HCT116 (cell line): ENCODE measurements around the gene EIF5A2. TPM values are rescaled to one million over a fixed set of nuclear protein-coding genes. Genes with fewer than 3 reads are reported as not detected.
A peak's percentile ranks its signal among the peaks of the same experiment; 100 is the strongest.

Experiments
- ATAC-seq: fragments of 200-7000 bp; cut with Tn5 transposase; 2 replicates; pipeline ENCODE4 v1.9.1; 2020; ENCODE audit warnings: mild to moderate bottlenecking, moderate library complexity
- BruUV-seq: library from RNA; stranded (reverse); fragments of 400-500 nt; replicated peaks from 2 replicates; lab custom pipeline; 2021; lab: Mats Ljungman, UMichigan
- CTCF ChIA-PET: fragments of 300-600 bp; sonication (Branson Sonifier 250); formaldehyde crosslinking; loops from one replicate; lab custom pipeline; 2021; ENCODE audit warnings: antibody characterized with exemption; lab: Charles Lee
- POLR2A ChIA-PET: fragments of 300-600, 350-600 bp; sonication (Branson Sonifier 250); formaldehyde crosslinking; loops from one replicate; lab custom pipeline; 2021; ENCODE audit warnings: antibody characterized with exemption; lab: Charles Lee
- RAD21 ChIA-PET, 2 experiments: fragments of 300-600 bp; sonication (Branson Sonifier 250); formaldehyde crosslinking; loops; one replicate each; lab custom pipeline; 2023; ENCODE audit warnings: low total read pairs in 2 of 2; ENCODE audit not compliant: uncharacterized antibody in 2 of 2, unreplicated experiment in 2 of 2, low non-redundant PET in 1 of 2; lab: Charles Lee
- DNase-seq: peaks from one replicate; pipeline ENCODE4 v3.0.0-alpha.2; 2010; ENCODE audit warnings: low read depth, low spot score
- H2AFZ ChIP-seq: fragments of 200-600 bp; shearing (Covaris generic), sonication (generic); 2 replicates; pipeline ENCODE4 v1.6.1; 2017; ENCODE audit warnings: low read depth, mixed run types, mixed read lengths, antibody characterized with exemption, low read length; ENCODE audit not compliant: poor library complexity, severe bottlenecking
- H3K27ac ChIP-seq: 2 replicates; pipeline ENCODE4 v1.5.1; 2012; ENCODE audit warnings: low read depth, low read length
- H3K27me3 ChIP-seq: fragments of 200-600 bp; sonication (generic); 2 replicates; pipeline ENCODE4 v1.6.1; 2016; ENCODE audit warnings: mixed run types, low read length, mixed read lengths; ENCODE audit not compliant: insufficient read depth
- H3K36me3 ChIP-seq, 2 experiments: fragments of 200-500 bp in 1 of 2; fragments of 200-600 bp in 1 of 2; sonication (Bioruptor generic) in 1 of 2; sonication (generic) in 1 of 2; 2 replicates each; pipeline versions ENCODE4 v1.5.1 to v1.6.1; 2014 to 2016; ENCODE audit warnings: low read length in 2 of 2, inconsistent platforms in 1 of 2, mixed read lengths in 1 of 2, mixed run types in 1 of 2; ENCODE audit not compliant: insufficient read depth in 2 of 2, control insufficient read depth in 1 of 2
- H3K4me1 ChIP-seq, 2 experiments: fragments of 200-600 bp in 1 of 2; sonication (generic) in 1 of 2; 2 replicates each; pipeline versions ENCODE4 v1.5.1 to v1.6.1; 2012 to 2017; ENCODE audit warnings: low read length in 2 of 2, inconsistent platforms in 1 of 2, mild to moderate bottlenecking in 1 of 2, mixed read lengths in 1 of 2, mixed run types in 1 of 2, moderate library complexity in 1 of 2; ENCODE audit not compliant: insufficient read depth in 2 of 2, control insufficient read depth in 1 of 2
- H3K4me2 ChIP-seq: fragments of 200-600 bp; sonication (generic); 2 replicates; pipeline ENCODE4 v1.6.1; 2017; ENCODE audit warnings: mixed run types, low read length, mixed read lengths
- H3K4me3 ChIP-seq, 2 experiments: fragments of 200-600 bp in 1 of 2; sonication (generic) in 1 of 2; replicated peaks in 1 of 2; 2 replicates each; pipeline ENCODE4 v1.5.1; 2011 to 2016; ENCODE audit warnings: low read length in 2 of 2, control low read depth in 1 of 2, low read depth in 1 of 2, mild to moderate bottlenecking in 1 of 2, mixed read lengths in 1 of 2, mixed run types in 1 of 2
- H3K79me2 ChIP-seq: fragments of 200-600 bp; sonication (generic); 2 replicates; pipeline ENCODE4 v1.6.1; 2017; ENCODE audit warnings: mild to moderate bottlenecking, mixed run types, low read length, moderate library complexity, mixed read lengths; ENCODE audit not compliant: insufficient read depth
- H3K9ac ChIP-seq: fragments of 200-600 bp; sonication (generic); 2 replicates; pipeline ENCODE4 v1.6.1; 2016; ENCODE audit warnings: low read length, mixed read lengths
- H3K9me2 ChIP-seq: fragments of 200-600 bp; sonication (generic), shearing (Covaris generic); 2 replicates; pipeline ENCODE4 v1.6.1; 2017; ENCODE audit warnings: mixed run types, mild to moderate bottlenecking, moderate library complexity; ENCODE audit not compliant: insufficient read depth
- H3K9me3 ChIP-seq, 2 experiments: fragments of 200-500 bp in 1 of 2; fragments of 200-600 bp in 1 of 2; sonication (Bioruptor generic) in 1 of 2; sonication (generic) in 1 of 2; 2 replicates each; pipeline ENCODE4 v1.6.1; 2014 to 2017; ENCODE audit warnings: low read length in 2 of 2, mixed read lengths in 2 of 2, inconsistent platforms in 1 of 2, low read depth in 1 of 2, mild to moderate bottlenecking in 1 of 2, mixed run types in 1 of 2, moderate library complexity in 1 of 2; ENCODE audit not compliant: control insufficient read depth in 1 of 2, insufficient read depth in 1 of 2
- H4K20me1 ChIP-seq: fragments of 200-600 bp; sonication (generic), shearing (Covaris generic); 2 replicates; pipeline ENCODE4 v1.6.1; 2017; ENCODE audit warnings: mixed run types, mild to moderate bottlenecking, moderate library complexity; ENCODE audit not compliant: insufficient read depth
- EGR1 ChIP-seq: IDR thresholded peaks from 2 replicates; pipeline ENCODE4 v1.6.1; 2012; ENCODE audit warnings: low read depth
- ELF1 ChIP-seq: IDR thresholded peaks from 2 replicates; pipeline ENCODE4 v1.6.1; 2012; ENCODE audit warnings: low read depth, borderline replicate concordance
- EZH2 ChIP-seq: fragments of 200-600 bp; sonication (generic); IDR thresholded peaks from 2 replicates; pipeline ENCODE4 v1.6.1; 2017; ENCODE audit warnings: antibody characterized with exemption, mixed run types
- EZH2phosphoT487 ChIP-seq: fragments of 200-600 bp; IDR thresholded peaks from 2 replicates; pipeline ENCODE4 v1.6.1; 2018; ENCODE audit warnings: antibody characterized with exemption, borderline replicate concordance
- FOSL1 ChIP-seq: IDR thresholded peaks from 2 replicates; pipeline ENCODE4 v1.6.1; 2012; ENCODE audit warnings: low read depth
- JUND ChIP-seq: IDR thresholded peaks from 2 replicates; pipeline ENCODE4 v1.6.1; 2012
- POLR2A ChIP-seq: IDR thresholded peaks from 2 replicates; pipeline ENCODE4 v1.7.0; 2011; ENCODE audit warnings: borderline replicate concordance; ENCODE audit not compliant: insufficient read depth, insufficient read length; ENCODE audit errors: extremely low read depth
- RAD21 ChIP-seq: IDR thresholded peaks from 2 replicates; pipeline ENCODE4 v1.6.1; 2012; ENCODE audit warnings: low read depth, mild to moderate bottlenecking
- REST ChIP-seq: IDR thresholded peaks from 2 replicates; pipeline ENCODE4 v1.6.1; 2012; ENCODE audit warnings: low read depth
- SRF ChIP-seq: IDR thresholded peaks from 2 replicates; pipeline ENCODE4 v1.6.1; 2012; ENCODE audit warnings: low read depth
- YY1 ChIP-seq: IDR thresholded peaks from 2 replicates; pipeline ENCODE4 v1.6.1; 2011; ENCODE audit warnings: low read length, low read depth, moderate library complexity, mild to moderate bottlenecking; ENCODE audit not compliant: insufficient replicate concordance; ENCODE audit errors: extremely low read depth
- ZBTB33 ChIP-seq: IDR thresholded peaks from 2 replicates; pipeline ENCODE4 v1.6.1; 2011; ENCODE audit warnings: mild to moderate bottlenecking, low read length, moderate library complexity; ENCODE audit not compliant: insufficient replicate concordance; ENCODE audit errors: extremely low read depth
- ZFX ChIP-seq: fragments of 450-650 bp; IDR thresholded peaks from 2 replicates; pipeline ENCODE4 v1.6.1; 2017
- ZNF274 ChIP-seq: fragments of 200-500 bp; sonication (Bioruptor generic); IDR thresholded peaks from 2 replicates; pipeline ENCODE4 v1.6.1; 2014; ENCODE audit warnings: mild to moderate bottlenecking, low read depth, low read length, inconsistent platforms
- intact Hi-C: fragments of 100-400 bp; cut with micrococcal nuclease; formaldehyde crosslinking; loops from 2 replicates; pipeline ENCODE4 v1.10.0; 2022
- total RNA-seq: library from RNA; stranded (reverse); gene quantifications from one replicate; pipeline ENCODE4 v1.2.1, GENCODE V29; 2021; ENCODE audit not compliant: unreplicated experiment
- TF ChIP-seq, protein P1 (sequence below): IDR thresholded peaks from 2 replicates; pipeline ENCODE4 v1.6.1; 2012

The EIF5A2 gene
- total RNA-seq, 1 experiment from 2014 or later, result 19.4 TPM

GRCh38 chr3:170840291-170840859 is 68.1 kb downstream of the EIF5A2 start (continued):
- no peak for TF ChIP-seq RAD21
- TF ChIP-seq ZNF274, result no peak
- no peak for TF ChIP-seq FOSL1
- TF ChIP-seq REST, result no peak
- TF ChIP-seq EGR1, result no peak
- TF ChIP-seq, all 23 proteins: peak for 0

DNA sequence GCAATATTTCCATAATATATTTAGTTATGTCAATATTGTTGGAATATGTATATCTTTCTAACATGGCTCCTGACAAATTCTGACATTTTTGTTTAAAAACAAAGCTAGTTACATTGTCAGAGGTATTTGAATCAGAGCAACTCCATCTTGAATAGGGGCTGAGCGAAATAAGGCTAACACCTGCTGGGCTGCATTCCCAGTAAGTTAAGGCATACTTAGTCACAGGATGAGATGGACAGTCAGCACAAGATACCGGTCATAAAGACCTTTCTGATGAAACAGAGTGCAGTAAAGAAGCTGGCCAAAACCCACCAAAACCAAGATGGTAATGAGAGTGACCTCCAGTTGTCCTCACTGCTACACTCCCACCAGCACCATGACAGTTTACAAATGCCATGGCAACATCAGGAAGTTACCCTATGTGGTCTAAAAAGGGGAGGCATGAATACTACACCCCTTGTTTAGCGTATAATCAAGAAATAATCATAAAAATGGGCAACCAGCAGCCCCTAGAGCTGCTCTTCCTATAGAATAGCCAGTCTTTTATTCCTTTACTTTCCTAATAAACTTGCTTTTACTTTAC is 68.8 kb downstream of the EIF5A2 start:
- Histone ChIP-seq H3K9ac (no peak overlapping the region), H3K27ac (no peak overlapping the region), H3K36me3 (no peaks in the 10 kb centered on the region), H3K9me2 (no peaks in the 10 kb centered on the region), H3K27me3 (peaks cover 7% of the 10 kb centered on the region; the same call in 1 of the 2 replicates), H3K79me2 (no peaks in the 10 kb centered on the region), H2AFZ (peak overlapping the region; percentile 27), H3K4me2 (no peak overlapping the region), H3K4me1 (no peaks in the 10 kb centered on the region), H3K9me3 (peaks cover 0 to 3% of the 10 kb centered on the region in 2 experiments; a peak in 1 of 4 replicates), H3K4me3 (no peak overlapping the region), H4K20me1 (no peaks in the 10 kb centered on the region)
- DNase-seq (no peak), ATAC-seq (no peak)
- BruUV-seq, result no TSS peak
- RAD21 ChIA-PET, result no interaction called here
- intact Hi-C loops, result no loop called here
- POLR2A ChIA-PET, result no interaction called here
- CTCF ChIA-PET, result no interaction called here
- TF ChIP-seq SRF, result no peak
- no peak for TF ChIP-seq EZH2phosphoT487
- TF ChIP-seq YY1, result no peak
- no peak for TF ChIP-seq POLR2A
- TF ChIP-seq ELF1, result no peak
- TF ChIP-seq ZNF274, result no peak
- no peak for TF ChIP-seq ZFX
- TF ChIP-seq REST, result no peak
- TF ChIP-seq ZBTB33, result no peak
- no peak for TF ChIP-seq FOSL1
- TF ChIP-seq, protein P1, sequence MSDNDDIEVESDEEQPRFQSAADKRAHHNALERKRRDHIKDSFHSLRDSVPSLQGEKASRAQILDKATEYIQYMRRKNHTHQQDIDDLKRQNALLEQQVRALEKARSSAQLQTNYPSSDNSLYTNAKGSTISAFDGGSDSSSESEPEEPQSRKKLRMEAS, result no peak
- TF ChIP-seq EZH2, result no peak
- TF ChIP-seq JUND, result no peak
